Medulla oblongata (tissue), 1 donor: ENCODE results near the gene FBXW8.

Source experiments
- DNase-seq: peaks from one replicate; pipeline ENCODE4 v3.0.0-alpha.2; 2015; ENCODE audit errors: extremely low spot score

FBXW8 gene

DNA sequence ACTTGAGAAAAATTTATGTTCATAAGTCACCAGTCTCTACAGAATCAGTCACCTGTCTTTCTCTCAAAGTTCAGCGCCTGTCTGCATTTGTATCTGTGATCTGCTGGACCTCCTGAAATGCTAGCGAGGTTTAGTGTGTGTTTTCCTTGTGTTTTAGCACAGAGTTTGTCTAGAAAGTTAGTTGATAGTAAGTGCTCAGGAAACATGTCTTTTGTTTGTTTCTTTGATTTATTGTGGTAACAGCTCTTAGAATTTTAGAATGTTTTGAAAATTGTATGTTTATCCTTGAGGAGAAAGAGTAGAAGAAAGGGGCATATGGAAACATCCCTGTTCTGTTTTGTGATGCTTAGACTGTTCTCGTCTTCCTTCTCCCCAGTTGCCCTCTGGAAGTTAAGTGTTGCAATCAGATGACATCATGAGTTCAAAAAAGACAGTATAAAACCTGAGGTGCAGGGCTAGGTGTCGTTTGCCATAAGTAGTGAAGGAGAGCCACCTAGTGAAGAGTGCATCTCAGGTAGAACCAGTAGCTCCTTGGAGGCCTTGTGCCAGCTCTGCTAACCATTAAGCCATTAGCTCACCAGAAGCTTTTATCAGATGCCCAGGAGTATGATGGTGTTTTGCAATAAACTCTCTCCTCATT is 44.8 kb downstream of the FBXW8 start:
- no peak for DNase-seq

GRCh38 chr12:116958402-116959197 is 47.9 kb downstream of the FBXW8 start:
- no peak for DNase-seq

DNA sequence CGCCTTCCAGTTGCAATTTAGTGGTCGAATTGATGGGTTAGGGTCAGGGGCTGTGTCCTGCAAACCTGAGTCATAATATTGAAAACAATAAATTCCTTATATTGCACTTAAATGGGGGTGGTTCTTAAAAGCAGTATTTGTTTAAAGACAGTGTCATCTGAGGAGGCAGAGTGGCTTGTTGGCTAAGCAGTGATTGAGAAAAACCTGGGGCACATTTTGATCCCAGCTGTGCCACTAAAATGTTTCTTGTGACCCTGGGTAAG is 48.4 kb downstream of the FBXW8 start:
- DNase-seq: no peak

- DNase-seq: no peak
These were observed 49.2 kb downstream of the FBXW8 start for GRCh38 chr12:116959845-116960514.

- DNase-seq: peak; percentile 4
These were observed 51.4 kb downstream of the FBXW8 start for GRCh38 chr12:116962197-116962596.

- DNase-seq: no peak
These were observed 52.1 kb downstream of the FBXW8 start for GRCh38 chr12:116962783-116963356.

GRCh38 chr12:116964054-116965050 is 53.6 kb downstream of the FBXW8 start:
- no peak for DNase-seq

GRCh38 chr12:116968986-116969385 is 58.2 kb downstream of the FBXW8 start:
- DNase-seq: no peak

GRCh38 chr12:116969615-116970585 is 59.1 kb downstream of the FBXW8 start:
- peak; percentile 28 for DNase-seq

- no peak for DNase-seq
These were observed 60.5 kb downstream of the FBXW8 start for GRCh38 chr12:116971222-116971621.

DNA sequence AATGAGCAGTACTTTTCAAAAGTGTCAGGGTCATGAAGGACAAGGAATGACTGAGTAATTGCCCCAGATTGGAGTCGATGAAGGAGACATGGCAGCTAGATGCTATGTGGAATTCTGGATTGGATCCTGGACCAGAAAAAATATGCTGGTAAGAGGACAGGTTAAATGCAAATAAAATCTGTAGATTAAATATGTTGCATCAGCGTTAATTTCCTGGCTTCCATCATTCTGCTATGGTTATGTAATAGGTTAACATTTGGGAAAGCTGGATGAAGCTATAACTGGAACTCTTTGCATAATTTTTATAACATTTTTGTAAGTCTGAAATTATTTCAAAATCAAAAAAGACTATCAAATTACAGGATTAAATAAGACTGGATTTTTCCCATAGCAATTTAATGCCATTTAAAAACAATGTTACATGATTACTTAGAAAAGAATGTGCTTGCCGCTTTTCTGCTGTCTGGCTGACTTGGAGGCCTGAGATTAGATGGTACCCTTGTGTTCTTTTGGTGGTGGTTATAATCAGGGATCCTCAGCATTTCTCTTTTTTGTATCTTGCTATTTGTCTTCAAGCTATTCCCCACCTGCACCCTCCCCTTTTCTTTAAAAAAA is 65.1 kb downstream of the FBXW8 start:
- DNase-seq: no peak

DNA sequence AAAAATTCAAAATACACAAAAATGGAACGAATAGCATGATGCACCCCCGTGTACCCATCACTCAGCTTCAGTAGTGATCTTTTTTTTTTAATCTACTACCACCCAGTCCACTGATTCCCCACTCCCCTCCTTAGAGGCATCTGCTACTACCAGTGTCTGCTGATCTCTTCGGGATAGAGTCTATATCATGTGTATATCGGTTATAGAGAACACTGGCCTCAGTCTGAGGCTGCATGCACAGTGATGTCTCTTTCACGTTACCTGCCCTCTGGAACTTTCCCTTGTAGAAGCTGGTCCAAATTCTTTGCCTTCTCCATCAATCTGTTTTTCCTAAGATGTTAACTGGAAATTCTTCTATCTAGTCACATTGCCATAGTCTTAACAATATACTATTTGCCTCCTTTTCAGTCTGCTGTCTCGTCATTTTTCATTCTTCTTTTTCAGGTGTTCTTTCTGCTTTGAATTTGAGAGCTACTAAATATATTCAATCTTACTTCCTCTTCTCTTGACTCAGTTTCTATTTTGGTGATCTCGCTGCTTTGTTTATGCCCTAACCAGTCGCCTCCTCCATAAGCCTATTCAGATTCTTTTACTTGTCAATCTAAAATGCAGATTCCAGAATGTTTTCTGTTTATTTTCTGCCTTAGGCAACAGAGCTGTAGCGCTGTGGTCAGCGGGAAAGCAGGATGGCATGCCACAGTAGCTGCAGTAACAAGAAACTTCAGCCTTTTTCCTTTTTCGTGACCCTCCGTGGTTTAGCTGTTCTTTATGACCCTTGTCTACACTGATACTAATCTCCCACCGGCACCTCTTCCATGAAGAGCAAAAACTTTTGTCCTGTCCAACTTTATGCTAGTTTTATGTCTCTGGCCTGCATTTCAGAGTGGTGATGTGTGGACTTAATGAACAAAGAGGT is 67.0 kb downstream of the FBXW8 start:
- no peak for DNase-seq

DNA sequence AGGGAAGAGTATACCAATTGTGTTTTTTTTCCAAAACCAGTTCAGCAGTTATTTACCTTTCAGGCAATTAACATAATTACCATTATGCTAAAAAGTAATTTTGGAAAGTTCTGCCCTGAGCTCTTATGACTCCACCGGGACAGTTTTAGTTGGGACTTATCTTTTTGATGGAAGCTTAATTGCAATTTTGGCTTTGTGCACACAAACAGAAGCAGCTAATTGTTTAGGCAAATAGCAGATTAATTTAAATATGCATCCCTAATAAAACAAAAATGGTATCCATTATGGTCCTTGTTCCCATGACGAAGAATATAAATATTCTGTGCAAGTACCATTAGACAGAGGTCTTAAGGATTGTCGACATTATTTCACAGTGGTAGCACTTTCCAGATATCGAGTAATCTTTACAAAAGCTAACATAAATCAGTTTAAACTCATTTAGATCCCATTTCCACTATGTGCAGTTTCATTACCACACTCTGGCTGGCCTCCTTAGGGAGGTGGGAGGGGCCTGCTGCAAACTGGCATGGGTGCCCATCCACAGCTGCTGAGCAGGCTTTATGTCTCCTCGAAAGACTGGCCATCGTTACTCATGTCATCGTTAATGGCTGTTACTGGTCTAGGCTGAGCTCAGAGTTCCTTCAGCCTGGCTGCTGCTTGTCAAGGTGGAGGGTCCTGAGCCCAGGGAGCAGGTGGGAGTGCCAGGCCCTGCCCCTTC is 68.2 kb downstream of the FBXW8 start:
- DNase-seq: no peak

- DNase-seq: no peak
These were observed 69.3 kb downstream of the FBXW8 start for GRCh38 chr12:116980083-116980482.

GRCh38 chr12:116982791-116983411 is 72.2 kb downstream of the FBXW8 start:
- no peak for DNase-seq

GRCh38 chr12:116984098-116984497 is 73.3 kb downstream of the FBXW8 start:
- DNase-seq: no peak

DNA sequence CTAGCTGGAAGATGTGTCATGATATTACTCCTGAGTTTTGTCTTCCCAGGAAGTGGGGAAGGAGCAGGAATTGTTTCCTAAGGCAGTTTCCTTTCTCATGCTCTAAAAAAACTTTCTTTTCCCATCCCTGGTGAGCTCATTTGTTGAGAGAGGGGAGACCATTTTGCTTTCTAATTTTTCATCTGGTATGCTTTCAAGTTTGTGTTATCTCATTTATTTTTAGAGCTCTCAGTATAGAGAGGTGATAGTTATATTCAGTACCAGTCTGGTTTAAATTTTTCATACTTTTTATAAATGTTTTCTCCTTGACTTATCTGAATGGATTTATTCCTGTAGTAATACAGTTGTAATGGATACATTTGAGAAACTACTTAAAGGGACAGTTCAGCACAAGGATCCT is 79.6 kb downstream of the FBXW8 start:
- DNase-seq: no peak
